Ovary (tissue), 3 donors: ENCODE measurements around the gene OSBPL8.

Source experiments
- CTCF ChIP-seq, 3 donors: fragments of 450-650 bp in 2 of 3; fragments of 200-600 bp in 1 of 3; IDR thresholded peaks; one replicate each; pipeline versions ENCODE4 v1.5.1 to v1.8.0; 2016 to 2022; ENCODE audit warnings: antibody characterized with exemption in 3 of 3, mild to moderate bottlenecking in 1 of 3
- POLR2A ChIP-seq: fragments of 450-650 bp; IDR thresholded peaks from one replicate; pipeline ENCODE4 v1.6.1; 2017; ENCODE audit warnings: antibody characterized with exemption, mild to moderate bottlenecking, moderate library complexity
- donor health status: DM: no; HTN: no; CAD: no.

GRCh38 chr12:76417116-76417515 is 142.5 kb downstream of the OSBPL8 start:
- TF ChIP-seq CTCF (IDR thresholded peaks at IDR 0.05) (no peak), POLR2A (no peak)
